ENCODE measurements around the gene PLEKHJ1. TPM values are rescaled to one million over a fixed set of nuclear protein-coding genes. Genes with fewer than 3 reads are reported as not detected.

The PLEKHJ1 gene
- total and polyA plus RNA-seq, 9 of the 15 experiments (the other 6 are each of a cell fraction or from before 2014, with no cell fraction given): 1.5 to 188 (median 63.9) TPM

GRCh38 chr19:2237869-2238153 lies 1.7 kb upstream of the PLEKHJ1 start (continued):
- TF ChIP-seq ILK (tag; IDR thresholded peaks at IDR 0.05; ENCODE audit: borderline replicate concordance, low read depth): no peak
- TF ChIP-seq KAT7 (CRISPR knock-in tag; IDR thresholded peaks at IDR 0.05; ENCODE audit: borderline replicate concordance): peak; percentile 82
- no peak for TF ChIP-seq CHD7 (IDR thresholded peaks at IDR 0.05; ENCODE audit: low read depth, low read length)
- TF ChIP-seq THAP7 (CRISPR knock-in tag; IDR thresholded peaks at IDR 0.05): no peak
- no peak for TF ChIP-seq NBN (IDR thresholded peaks at IDR 0.05; ENCODE audit: low read depth)
- TF ChIP-seq SMARCA5 (IDR thresholded peaks at IDR 0.05): no peak
- TF ChIP-seq YBX1 (IDR thresholded peaks at IDR 0.05): no peak
- no peak for TF ChIP-seq SAP30 (IDR thresholded peaks at IDR 0.05; ENCODE audit: borderline replicate concordance, insufficient read depth, low read depth, low read length, poor library complexity, severe bottlenecking)
- TF ChIP-seq POLR2G (IDR thresholded peaks at IDR 0.05; ENCODE audit: low read depth, low read length): no peak

Data from K562 (cell line).